SJCRH30 (cell line): ENCODE measurements around the gene GABARAP. TPM values are rescaled to one million over a fixed set of nuclear protein-coding genes. Genes with fewer than 3 reads are reported as not detected.

Experiments used
- DNase-seq, 2 experiments: peaks; one replicate each; pipeline ENCODE4 v3.0.0-alpha.2; 2015 to 2020
- H3K27ac ChIP-seq: fragments of 250-450 bp; sonication (Bioruptor Pico); 2 replicates; pipeline ENCODE4 v1.5.1; 2020; ENCODE audit warnings: mild to moderate bottlenecking, moderate library complexity
- H3K27me3 ChIP-seq: fragments of 250-450 bp; sonication (Bioruptor Pico); 2 replicates; pipeline ENCODE4 v1.5.1; 2020; ENCODE audit warnings: mild to moderate bottlenecking, moderate library complexity
- H3K36me3 ChIP-seq: fragments of 250-450 bp; sonication (Bioruptor Pico); 2 replicates; pipeline ENCODE4 v1.5.1; 2020; ENCODE audit warnings: mild to moderate bottlenecking, moderate library complexity
- H3K4me1 ChIP-seq: fragments of 250-450 bp; sonication (Bioruptor Pico); 2 replicates; pipeline ENCODE4 v1.5.1; 2020; ENCODE audit warnings: mild to moderate bottlenecking, moderate library complexity
- H3K4me3 ChIP-seq: fragments of 250-450 bp; sonication (Bioruptor Pico); 2 replicates; pipeline ENCODE4 v1.5.1; 2020; ENCODE audit warnings: mild to moderate bottlenecking, moderate library complexity
- H3K9me3 ChIP-seq: fragments of 250-450 bp; sonication (Bioruptor Pico); replicated peaks from 2 replicates; pipeline ENCODE4 v1.5.1; 2020; ENCODE audit warnings: mild to moderate bottlenecking, moderate library complexity
- total RNA-seq: library from RNA; depleted of rRNA; stranded (reverse); fragments of >200 nt; shearing (Covaris generic); gene quantifications from 2 replicates; pipeline ENCODE4 v1.2.3, GENCODE V29; 2014

The GABARAP gene
- total RNA-seq, 1 experiment from 2014 or later, result 141 TPM

DNA sequence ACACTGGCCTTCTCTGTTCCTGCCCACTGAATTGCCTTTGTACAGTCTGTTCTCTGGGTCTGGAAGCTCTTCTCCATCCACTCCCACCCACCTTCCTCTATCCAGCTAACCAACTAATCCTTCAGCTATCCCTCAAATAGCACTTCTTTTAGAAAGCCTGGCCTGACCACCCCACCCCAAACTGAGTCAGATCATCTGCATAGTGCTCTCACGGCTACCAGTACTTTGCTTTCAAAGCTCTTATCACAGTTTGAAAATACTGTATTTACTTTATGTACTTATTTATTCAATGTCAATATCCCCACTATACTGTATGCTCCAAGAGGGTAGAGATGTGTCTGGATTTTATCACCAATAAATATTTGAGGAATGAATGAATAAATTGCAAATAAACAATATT, 24.5 kb upstream of the GABARAP start:
- Histone ChIP-seq H3K27ac (no peak overlapping the region), H3K4me1 (no peaks in the 10 kb centered on the region), H3K36me3 (no peaks in the 10 kb centered on the region), H3K27me3 (no peaks in the 10 kb centered on the region), H3K9me3 (no peaks in the 10 kb centered on the region), H3K4me3 (no peak overlapping the region)
- no peak for DNase-seq

DNA sequence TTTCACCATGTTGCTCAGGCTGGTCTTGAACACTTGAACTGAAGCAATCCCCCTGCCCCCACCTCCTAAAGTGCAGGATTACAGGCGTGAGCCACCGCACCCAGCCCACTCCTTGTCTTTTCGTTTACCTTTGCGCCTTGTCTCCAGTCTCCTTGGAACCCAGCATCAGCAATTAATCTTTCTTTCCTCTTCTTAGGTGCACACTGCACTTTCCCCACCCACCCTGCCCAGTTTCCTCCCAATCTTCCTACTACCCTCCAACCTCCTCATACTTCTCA, 21.5 kb upstream of the GABARAP start:
- H3K27ac ChIP-seq, result no peak overlapping the region
- no peak overlapping the region for H3K4me3 ChIP-seq
- no peak for DNase-seq
- H3K27me3 ChIP-seq, result no peaks in the 10 kb centered on the region
- no peaks in the 10 kb centered on the region for H3K9me3 ChIP-seq
- no peaks in the 10 kb centered on the region; the same call in none of the 2 replicates for H3K36me3 ChIP-seq
- no peaks in the 10 kb centered on the region for H3K4me1 ChIP-seq

DNA sequence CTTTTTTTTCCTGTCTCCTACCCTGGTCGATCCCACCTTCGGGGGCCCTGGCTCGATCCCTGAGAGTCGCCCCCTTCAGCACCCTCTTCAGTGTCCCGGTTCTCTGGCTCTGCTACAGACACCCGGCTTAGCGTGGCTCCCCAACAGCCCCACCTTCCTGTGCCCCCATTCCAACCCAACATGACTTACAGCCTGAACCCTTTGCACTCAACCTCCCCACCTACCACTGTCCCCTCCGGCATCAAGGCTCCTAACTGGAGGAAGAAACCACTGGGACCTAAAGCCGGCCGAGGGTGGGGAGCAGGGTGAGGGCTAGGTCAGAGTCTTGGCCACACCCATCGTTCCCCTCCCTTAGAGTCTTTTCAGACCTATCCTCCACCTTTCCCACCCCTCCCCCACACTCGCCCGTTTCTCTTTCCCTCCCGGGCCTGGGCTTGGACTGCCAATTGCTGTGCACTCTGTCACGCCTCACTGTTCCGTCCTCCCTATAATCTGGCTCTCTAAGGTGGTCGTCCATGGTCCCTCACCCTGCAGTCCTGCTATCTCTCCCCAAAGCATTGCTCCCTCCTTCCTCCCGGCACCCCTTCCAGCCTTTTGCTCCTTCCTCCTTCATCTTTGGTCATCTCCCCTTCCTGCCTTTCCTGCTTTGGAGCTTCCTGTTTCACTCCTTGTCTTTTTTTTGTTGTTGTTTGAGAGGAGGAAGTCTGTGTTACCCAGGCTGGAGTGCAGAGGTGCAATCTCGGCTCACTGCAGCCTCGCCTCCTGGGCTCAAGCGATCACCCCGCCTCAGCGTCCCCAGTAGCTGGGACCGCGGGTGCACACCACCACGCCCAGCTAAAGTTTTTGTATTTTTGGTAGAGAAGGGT, 20.9 kb upstream of the GABARAP start:
- no peaks in the 10 kb centered on the region for H3K9me3 ChIP-seq
- no peaks in the 10 kb centered on the region for H3K4me1 ChIP-seq
- no peak for DNase-seq
- H3K4me3 ChIP-seq, result no peak overlapping the region; the same call in 1 of the 2 replicates
- peaks cover 4% of the 10 kb centered on the region for H3K36me3 ChIP-seq
- H3K27ac ChIP-seq, result no peak overlapping the region
- H3K27me3 ChIP-seq, result no peaks in the 10 kb centered on the region

GRCh38 chr17:7262192-7262934, 20.1 kb upstream of the GABARAP start, which contains the start of gene CLDN7:
Gene CLDN7 (minus strand): TSS chr17:7262478. CDS start chr17:7262043, 435 bp downstream.
- no peak for DNase-seq
- Histone ChIP-seq H3K27ac (no peak within 1 kb of the TSS), H3K4me3 (no peak within 1 kb of the TSS; the same call in 1 of the 2 replicates), H3K36me3 (peaks cover 4% of the 10 kb centered on the region), H3K4me1 (no peaks in the 10 kb centered on the region), H3K27me3 (no peaks in the 10 kb centered on the region), H3K9me3 (no peaks in the 10 kb centered on the region)

- H3K4me3 ChIP-seq, result no peak overlapping the region
- H3K27me3 ChIP-seq, result no peaks in the 10 kb centered on the region
- peaks cover 4% of the 10 kb centered on the region for H3K36me3 ChIP-seq
Observed at GRCh38 chr17:7261379-7262191, 19.3 kb upstream of the GABARAP start.

GRCh38 chr17:7260651-7261378, 18.6 kb upstream of the GABARAP start:
- Histone ChIP-seq H3K4me3 (no peak overlapping the region), H3K9me3 (no peaks in the 10 kb centered on the region), H3K4me1 (no peaks in the 10 kb centered on the region), H3K27me3 (no peaks in the 10 kb centered on the region), H3K27ac (no peak overlapping the region), H3K36me3 (peaks cover 4% of the 10 kb centered on the region)
- DNase-seq, result no peak

More at GRCh38 chr17:7261379-7262191, 19.3 kb upstream of the GABARAP start:
- Histone ChIP-seq H3K27ac (no peak overlapping the region), H3K9me3 (no peaks in the 10 kb centered on the region), H3K4me1 (no peaks in the 10 kb centered on the region)
- DNase-seq, result no peak

DNA sequence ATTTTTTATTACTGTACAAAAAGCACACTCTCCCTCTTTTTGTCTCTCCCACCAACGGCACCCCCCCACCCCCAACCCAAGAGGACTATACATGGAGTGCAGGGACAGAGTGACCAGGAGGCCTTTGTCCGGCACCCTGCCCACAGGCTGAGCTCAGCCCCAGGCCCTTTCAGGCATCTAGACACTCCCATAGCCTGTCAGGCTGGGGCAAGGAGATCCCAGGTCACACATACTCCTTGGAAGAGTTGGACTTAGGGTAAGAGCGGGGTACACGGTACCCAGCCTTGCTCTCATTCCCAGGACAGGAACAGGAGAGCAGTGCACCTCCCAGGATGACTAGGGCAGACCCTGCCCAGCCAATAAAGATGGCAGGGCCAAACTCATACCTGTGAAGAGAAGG, 17.9 kb upstream of the GABARAP start:
- no peak for DNase-seq
- H3K4me1 ChIP-seq, result no peaks in the 10 kb centered on the region
- no peaks in the 10 kb centered on the region for H3K9me3 ChIP-seq
- no peak overlapping the region for H3K27ac ChIP-seq
- H3K4me3 ChIP-seq, result no peak overlapping the region
- H3K27me3 ChIP-seq, result no peaks in the 10 kb centered on the region
- peaks cover 4% of the 10 kb centered on the region for H3K36me3 ChIP-seq

DNA sequence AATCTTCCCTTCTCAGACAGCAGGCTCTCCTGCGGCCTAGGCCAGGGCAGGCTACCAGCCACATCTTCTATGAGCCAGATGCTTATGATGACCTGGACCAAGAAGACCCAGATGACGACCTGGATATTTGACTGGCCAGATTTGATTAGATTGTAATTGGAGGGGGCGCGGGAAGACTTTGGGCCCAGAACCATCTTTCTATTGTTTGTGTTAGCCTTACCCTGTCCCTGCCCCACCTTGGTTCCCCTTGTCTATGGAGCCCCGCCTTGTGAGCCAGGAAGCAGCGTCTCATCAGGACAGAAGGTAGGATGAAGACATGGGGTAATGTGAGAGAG, 17.3 kb upstream of the GABARAP start:
- peaks cover 4% of the 10 kb centered on the region for H3K36me3 ChIP-seq
- no peak for DNase-seq
- no peak overlapping the region for H3K27ac ChIP-seq

DNA sequence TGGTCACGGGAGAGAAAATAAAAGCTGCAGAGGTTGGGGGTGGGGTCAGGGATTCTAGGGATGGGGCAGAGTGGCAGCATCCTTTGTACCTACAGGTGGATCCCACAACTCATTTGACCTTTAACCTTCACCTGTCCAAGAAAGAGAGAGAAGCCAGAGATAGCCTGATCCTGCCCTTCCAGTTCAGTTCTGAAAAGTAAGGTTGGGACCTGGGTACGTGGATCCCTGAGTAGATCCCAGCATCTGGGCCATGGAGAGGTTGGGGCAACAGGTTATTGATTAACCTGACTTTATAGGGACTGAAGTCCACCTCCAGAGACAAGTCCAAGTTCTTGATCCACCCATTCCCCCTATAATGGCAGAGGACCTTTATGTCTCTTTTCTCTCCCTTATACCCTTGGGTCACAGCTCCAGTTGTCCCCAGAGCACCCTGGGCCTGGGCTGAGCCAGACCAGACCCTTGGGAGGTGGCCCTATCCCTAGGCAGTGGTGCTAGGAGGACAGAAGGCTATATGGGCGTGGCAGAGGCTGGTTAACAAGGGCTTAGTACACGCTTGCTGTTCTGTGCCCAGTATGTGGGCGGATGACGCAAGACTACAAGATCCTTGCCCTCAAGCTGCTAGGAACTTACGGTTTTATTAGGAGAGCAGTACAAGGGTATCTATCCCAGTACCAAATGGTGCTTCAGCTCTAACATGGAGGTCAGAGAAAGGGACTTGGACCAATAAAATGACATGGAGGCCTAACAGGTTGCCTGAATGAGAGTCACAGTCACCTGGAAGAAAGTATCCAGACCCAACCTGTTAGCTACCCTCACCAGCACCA, 16.7 kb upstream of the GABARAP start:
- Histone ChIP-seq H3K27me3 (no peaks in the 10 kb centered on the region), H3K36me3 (peaks cover 4% of the 10 kb centered on the region), H3K4me1 (no peaks in the 10 kb centered on the region), H3K9me3 (no peaks in the 10 kb centered on the region), H3K4me3 (no peak overlapping the region), H3K27ac (no peak overlapping the region)
- no peak for DNase-seq

More for the DNA sequence above, 17.3 kb upstream of the GABARAP start:
- H3K4me3 ChIP-seq, result no peak overlapping the region
- H3K9me3 ChIP-seq, result no peaks in the 10 kb centered on the region
- H3K27me3 ChIP-seq, result no peaks in the 10 kb centered on the region
- no peaks in the 10 kb centered on the region for H3K4me1 ChIP-seq

DNA sequence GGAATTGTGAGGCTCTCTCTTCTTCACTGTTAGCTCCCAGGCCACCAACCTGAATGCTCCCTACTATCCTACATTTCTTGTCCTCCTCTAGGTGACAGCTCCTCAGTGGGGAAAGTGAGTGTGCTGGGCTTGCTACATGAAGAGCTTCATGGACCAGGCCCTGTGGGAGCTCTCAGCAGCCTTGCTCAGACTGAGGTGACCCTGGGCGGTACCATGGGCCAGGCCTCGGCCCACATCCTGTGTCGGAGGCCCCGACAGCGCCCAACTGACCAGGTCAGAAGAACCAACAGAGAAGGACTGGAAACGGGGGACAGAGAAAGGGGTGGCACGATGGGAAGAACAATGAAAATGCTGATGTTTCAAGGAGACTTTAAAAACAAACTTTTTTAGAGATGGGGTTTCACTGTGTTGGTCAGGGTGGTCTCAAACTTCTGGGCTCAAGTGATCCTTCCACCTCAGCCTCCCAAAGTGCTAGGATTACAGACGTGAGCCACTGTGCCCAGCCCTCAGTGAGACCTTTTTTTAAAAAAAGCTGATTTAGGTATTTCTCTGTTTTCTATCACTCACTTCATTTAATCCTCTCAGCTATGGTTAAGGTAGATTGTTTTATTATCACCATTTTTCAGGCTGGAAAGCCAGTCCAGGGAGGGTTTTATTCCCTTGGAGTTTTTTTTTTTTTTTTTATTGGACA, 14.7 kb upstream of the GABARAP start:
- no peaks in the 10 kb centered on the region for H3K9me3 ChIP-seq
- H3K4me3 ChIP-seq, result no peak overlapping the region
- no peaks in the 10 kb centered on the region for H3K4me1 ChIP-seq
- peaks cover 4% of the 10 kb centered on the region for H3K36me3 ChIP-seq
- no peak for DNase-seq
- no peaks in the 10 kb centered on the region for H3K27me3 ChIP-seq
- H3K27ac ChIP-seq, result no peak overlapping the region

DNA sequence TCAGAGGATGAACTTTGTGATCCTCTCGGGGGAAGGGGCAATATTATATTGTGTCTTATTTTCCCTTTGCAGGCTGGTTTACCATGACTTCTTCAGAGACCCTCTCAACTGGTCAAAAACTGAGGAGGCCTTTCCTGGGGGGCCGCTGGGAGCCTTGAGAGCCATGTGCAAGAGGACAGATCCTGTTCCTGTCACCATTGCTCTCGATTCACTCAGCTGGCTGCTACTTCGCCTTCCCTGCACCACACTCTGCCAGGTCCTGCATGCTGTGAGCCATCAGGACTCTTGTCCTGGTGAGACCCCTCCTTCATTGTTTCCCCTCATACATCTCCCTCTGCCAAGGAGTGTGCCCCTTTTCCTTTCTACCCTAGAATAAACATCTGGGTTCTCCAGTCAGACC, 12.3 kb upstream of the GABARAP start:
- no peak for DNase-seq
- no peaks in the 10 kb centered on the region for H3K27me3 ChIP-seq
- H3K4me3 ChIP-seq, result no peak overlapping the region
- H3K36me3 ChIP-seq, result peaks cover 4% of the 10 kb centered on the region
- no peak overlapping the region for H3K27ac ChIP-seq
- H3K4me1 ChIP-seq, result 0 out of 2 replicates have a peak, but pooled peaks cover 3% of the 10 kb centered on the region
- H3K9me3 ChIP-seq, result no peaks in the 10 kb centered on the region

- no peak for DNase-seq
- Histone ChIP-seq H3K9me3 (no peaks in the 10 kb centered on the region), H3K27ac (peak overlapping the region; percentile 93; the same call in 1 of the 2 replicates), H3K4me3 (peak overlapping the region; percentile 99), H3K27me3 (no peaks in the 10 kb centered on the region), H3K4me1 (0 out of 2 replicates have a peak, but pooled peaks cover 3% of the 10 kb centered on the region), H3K36me3 (no peaks in the 10 kb centered on the region)
Observed at GRCh38 chr17:7253082-7253481, 10.8 kb upstream of the GABARAP start.
